GM23248 (cell line): ENCODE data around the gene TCF15. TPM values are rescaled to one million over a fixed set of nuclear protein-coding genes. Genes with fewer than 3 reads are reported as not detected.

Experiments
- DNase-seq: peaks from one replicate; pipeline ENCODE4 v3.0.0-alpha.2; 2015
- H2AFZ ChIP-seq: fragments of 200-600 bp; sonication (generic); 2 replicates; pipeline ENCODE4 v1.6.1; 2016; ENCODE audit warnings: antibody characterized with exemption
- H3F3A ChIP-seq: fragments of 200-600 bp; sonication (generic); 2 replicates; pipeline ENCODE4 v1.6.1; 2016; ENCODE audit warnings: mild to moderate bottlenecking, antibody characterized with exemption, mixed run types; ENCODE audit not compliant: insufficient read depth
- H3K27ac ChIP-seq: fragments of 200-600 bp; sonication (generic); 2 replicates; pipeline ENCODE4 v1.5.1; 2016; ENCODE audit warnings: mild to moderate bottlenecking
- H3K27me3 ChIP-seq: fragments of 200-600 bp; sonication (generic); replicated peaks from 2 replicates; pipeline ENCODE4 v1.6.1; 2016; ENCODE audit warnings: mild to moderate bottlenecking; ENCODE audit not compliant: insufficient read depth
- H3K36me3 ChIP-seq: fragments of 200-600 bp; sonication (generic); 2 replicates; pipeline ENCODE4 v1.6.1; 2016; ENCODE audit warnings: low read depth, mild to moderate bottlenecking
- H3K4me1 ChIP-seq: fragments of 200-600 bp; sonication (generic); 2 replicates; pipeline ENCODE4 v1.6.1; 2016; ENCODE audit warnings: mild to moderate bottlenecking; ENCODE audit not compliant: insufficient read depth
- H3K4me2 ChIP-seq: fragments of 200-600 bp; sonication (generic); one replicate; pipeline ENCODE4 v1.6.1; 2016; ENCODE audit warnings: mild to moderate bottlenecking; ENCODE audit not compliant: unreplicated experiment
- H3K4me3 ChIP-seq: fragments of 200-600 bp; sonication (generic); 2 replicates; pipeline ENCODE4 v1.5.1; 2016; ENCODE audit warnings: mild to moderate bottlenecking
- H3K79me2 ChIP-seq: fragments of 200-600 bp; sonication (generic); 2 replicates; pipeline ENCODE4 v1.6.1; 2016; ENCODE audit warnings: mild to moderate bottlenecking; ENCODE audit not compliant: insufficient read depth
- H3K9ac ChIP-seq: fragments of 200-600 bp; sonication (generic); 2 replicates; pipeline ENCODE4 v1.6.1; 2016; ENCODE audit warnings: mild to moderate bottlenecking
- H3K9me2 ChIP-seq: fragments of 200-600 bp; sonication (generic); 2 replicates; pipeline ENCODE4 v1.6.1; 2016; ENCODE audit warnings: mixed run types, mild to moderate bottlenecking, moderate library complexity; ENCODE audit not compliant: insufficient read depth
- H3K9me3 ChIP-seq: fragments of 200-600 bp; sonication (generic); one replicate; pipeline ENCODE4 v1.6.1; 2017; ENCODE audit warnings: low read depth
- H4K20me1 ChIP-seq: fragments of 200-600 bp; sonication (generic); 2 replicates; pipeline ENCODE4 v1.6.0; 2016; ENCODE audit not compliant: insufficient read depth
- EZH2 ChIP-seq: fragments of 200-600 bp; sonication (generic); IDR thresholded peaks from 2 replicates; pipeline ENCODE4 v1.6.1; 2018; ENCODE audit warnings: antibody characterized with exemption, mild to moderate bottlenecking; ENCODE audit not compliant: insufficient read depth, poor library complexity, severe bottlenecking
- EZH2phosphoT487 ChIP-seq: fragments of 200-600 bp; sonication (generic); IDR thresholded peaks from 2 replicates; pipeline ENCODE4 v1.6.1; 2018; ENCODE audit warnings: antibody characterized with exemption, moderate library complexity, mild to moderate bottlenecking, low read depth; ENCODE audit not compliant: insufficient read depth
- WGBS, 2 experiments: methylation state at CpG; one replicate each; pipeline ENCODE4 v1.1.6; 2015 to 2017; ENCODE audit warnings: low lambda C conversion rate in 2 of 2, low coverage in 1 of 2; ENCODE audit errors: missing lambda C conversion rate in 2 of 2; 5-methylcytosine and 5-hydroxymethylcytosine counted together
- in situ Hi-C: fragments of 300-500 bp; cut with MboI; formaldehyde crosslinking; loops from 2 replicates; pipeline ENCODE4 v1.15.0; 2020
- polyA plus RNA-seq: library from polyadenylated mRNA; unstranded; fragments of >200 nt; fragmentation: Nextera tagmentation; extraction: Ambion mirVana; gene quantifications from 2 replicates; pipeline ENCODE4 v1.2.1, GENCODE V29; 2016
- total RNA-seq: library from RNA; depleted of rRNA; stranded (reverse); fragments of >200 nt; shearing (Covaris generic); gene quantifications from 2 replicates; pipeline ENCODE4 v1.2.3, GENCODE V29; 2014

The TCF15 gene
- total and polyA plus RNA-seq, 2 experiments from 2014 or later: not detected

- H4K20me1 ChIP-seq: no peaks in the 10 kb centered on the region
- no peak for DNase-seq
- no peaks in the 10 kb centered on the region for H3K9me3 ChIP-seq
- no peaks in the 10 kb centered on the region for H3K9me2 ChIP-seq
- 31% methylated on average over 11 of the region's 11 CpGs for WGBS, 2 experiments
- H3K4me2 ChIP-seq: no peak overlapping the region
- no peaks in the 10 kb centered on the region for H3K36me3 ChIP-seq
- 0 out of 2 replicates have a peak, but pooled peaks cover 6% of the 10 kb centered on the region for H3K27me3 ChIP-seq
- in situ Hi-C loops: no loop called here
- H3K9ac ChIP-seq: no peak overlapping the region
- no peak overlapping the region for H3K27ac ChIP-seq
- no peaks in the 10 kb centered on the region for H3K4me1 ChIP-seq
- TF ChIP-seq EZH2: no peak
- no peak for TF ChIP-seq EZH2phosphoT487
- no peaks in the 10 kb centered on the region for H3K79me2 ChIP-seq
- H3K4me3 ChIP-seq: no peak overlapping the region
- no peak overlapping the region for H2AFZ ChIP-seq
- no peaks in the 10 kb centered on the region for H3F3A ChIP-seq
Measured at GRCh38 chr20:640674-641515, 30.8 kb upstream of the TCF15 start.

- in situ Hi-C loops: no loop called here
- no peaks in the 10 kb centered on the region for H3K4me1 ChIP-seq
- no peaks in the 10 kb centered on the region for H3K36me3 ChIP-seq
- no peak overlapping the region for H3K9ac ChIP-seq
- H3K27ac ChIP-seq: no peak overlapping the region
- no peaks in the 10 kb centered on the region for H3K79me2 ChIP-seq
- DNase-seq: no peak
- no peaks in the 10 kb centered on the region for H3F3A ChIP-seq
- TF ChIP-seq EZH2phosphoT487 (no peak), EZH2 (no peak)
- peaks cover 27% of the 10 kb centered on the region; the same call in 1 of the 2 replicates for H3K27me3 ChIP-seq
- no peaks in the 10 kb centered on the region for H3K9me2 ChIP-seq
- no peak overlapping the region for H2AFZ ChIP-seq
- H4K20me1 ChIP-seq: no peaks in the 10 kb centered on the region
- H3K9me3 ChIP-seq: no peaks in the 10 kb centered on the region
- H3K4me3 ChIP-seq: no peak overlapping the region
- H3K4me2 ChIP-seq: no peak overlapping the region
- WGBS, 2 experiments: 73 to 76% methylated on average over 1 of the region's 1 CpG
Measured at GRCh38 chr20:638579-638978, 28.5 kb upstream of the TCF15 start.

- no peaks in the 10 kb centered on the region for H4K20me1 ChIP-seq
- no peaks in the 10 kb centered on the region for H3K9me3 ChIP-seq
- H3K27me3 ChIP-seq: peaks cover 32% of the 10 kb centered on the region
- no peak overlapping the region for H3K4me2 ChIP-seq
- H2AFZ ChIP-seq: no peak overlapping the region
- H3K9me2 ChIP-seq: no peaks in the 10 kb centered on the region
- WGBS, 2 experiments: 76 to 90% methylated on average over 2 of the region's 2 CpGs
- no peak overlapping the region for H3K9ac ChIP-seq
- no peak overlapping the region for H3K27ac ChIP-seq
- H3K4me1 ChIP-seq: no peaks in the 10 kb centered on the region
- in situ Hi-C loops: no loop called here
- no peaks in the 10 kb centered on the region for H3F3A ChIP-seq
- H3K79me2 ChIP-seq: no peaks in the 10 kb centered on the region
- TF ChIP-seq EZH2phosphoT487: no peak
- no peak for TF ChIP-seq EZH2
- DNase-seq: no peak
- H3K36me3 ChIP-seq: no peaks in the 10 kb centered on the region
- H3K4me3 ChIP-seq: no peak overlapping the region
Measured at GRCh38 chr20:637559-637958, 27.4 kb upstream of the TCF15 start.

- H3K4me2 ChIP-seq: no peak overlapping the region
- WGBS, 2 experiments: 19 to 25% methylated on average over 7 of the region's 7 CpGs
- H3K27me3 ChIP-seq: peaks cover 42% of the 10 kb centered on the region
- H3F3A ChIP-seq: no peaks in the 10 kb centered on the region
- H4K20me1 ChIP-seq: no peaks in the 10 kb centered on the region
- no peak for DNase-seq
- no peak overlapping the region for H3K27ac ChIP-seq
- no peaks in the 10 kb centered on the region for H3K36me3 ChIP-seq
- no peak overlapping the region for H2AFZ ChIP-seq
- no peaks in the 10 kb centered on the region for H3K9me3 ChIP-seq
- no peaks in the 10 kb centered on the region for H3K79me2 ChIP-seq
- H3K4me3 ChIP-seq: no peak overlapping the region
- in situ Hi-C loops: no loop called here
- no peaks in the 10 kb centered on the region for H3K9me2 ChIP-seq
- H3K9ac ChIP-seq: no peak overlapping the region
- H3K4me1 ChIP-seq: no peaks in the 10 kb centered on the region
- no peak for TF ChIP-seq EZH2
- TF ChIP-seq EZH2phosphoT487: no peak
Measured at GRCh38 chr20:635893-636338, 25.8 kb upstream of the TCF15 start.
